T-helper 2 cell treated with Interferon-gamma antibody and Interleukin-4, amounts not matched to agents 5 μg/mL and 100 μg/mL, for 36 hours (primary cell): ENCODE data around the gene MUSTN1.

Source experiments
- DNase-seq: peaks from one replicate; pipeline ENCODE4 v3.0.0; 2021; ENCODE audit warnings: low spot score
- H3K27ac Mint-ChIP-seq: one replicate; pipeline ENCODE4 v1.8.0; 2021; ENCODE audit warnings: mild to moderate bottlenecking, mixed read lengths
- H3K27me3 Mint-ChIP-seq: one replicate; pipeline ENCODE4 v1.8.0; 2021; ENCODE audit warnings: low read depth, mixed read lengths
- H3K36me3 Mint-ChIP-seq: one replicate; pipeline ENCODE4 v1.8.0; 2021; ENCODE audit warnings: low read depth, mixed read lengths
- H3K4me1 Mint-ChIP-seq: one replicate; pipeline ENCODE4 v1.8.0; 2021; ENCODE audit warnings: low read depth, mixed read lengths
- H3K4me3 Mint-ChIP-seq: one replicate; pipeline ENCODE4 v1.8.0; 2022; ENCODE audit warnings: mild to moderate bottlenecking, moderate library complexity, mixed read lengths
- H3K9me3 Mint-ChIP-seq: one replicate; pipeline ENCODE4 v1.8.0; 2021; ENCODE audit warnings: mixed read lengths

Gene MUSTN1

GRCh38 chr3:52835766-52836470 is 1.1 kb upstream of the MUSTN1 start:
- Mint-ChIP-seq H3K36me3 (no peaks in the 10 kb centered on the region), H3K27me3 (no peaks in the 10 kb centered on the region), H3K4me1 (peaks cover 17% of the 10 kb centered on the region), H3K27ac (no peak overlapping the region), H3K4me3 (no peak overlapping the region), H3K9me3 (no peaks in the 10 kb centered on the region)
- no peak for DNase-seq

- no peak for DNase-seq
- no peaks in the 10 kb centered on the region for H3K36me3 Mint-ChIP-seq
- H3K4me1 Mint-ChIP-seq: peaks cover 8% of the 10 kb centered on the region
- no peaks in the 10 kb centered on the region for H3K9me3 Mint-ChIP-seq
- no peak overlapping the region for H3K4me3 Mint-ChIP-seq
- no peaks in the 10 kb centered on the region for H3K27me3 Mint-ChIP-seq
- H3K27ac Mint-ChIP-seq: no peak overlapping the region
These were observed 1.6 kb downstream of the MUSTN1 start for GRCh38 chr3:52833202-52833601.

GRCh38 chr3:52831500-52832301 is 3.1 kb downstream of the MUSTN1 start:
- DNase-seq: no peak
- H3K27ac Mint-ChIP-seq: no peak overlapping the region

GRCh38 chr3:52830535-52831258 is 4.1 kb downstream of the MUSTN1 start, which contains the start of gene ITIH4:
Gene ITIH4 (minus strand): TSS chr3:52830672. CDS start chr3:52830642, 30 bp downstream.
- no peak within 1 kb of the TSS for H3K27ac Mint-ChIP-seq
- H3K4me1 Mint-ChIP-seq: no peaks in the 10 kb centered on the region
- no peaks in the 10 kb centered on the region for H3K9me3 Mint-ChIP-seq
- no peaks in the 10 kb centered on the region for H3K36me3 Mint-ChIP-seq
- H3K27me3 Mint-ChIP-seq: no peaks in the 10 kb centered on the region
- no peak for DNase-seq
- no peak within 1 kb of the TSS for H3K4me3 Mint-ChIP-seq

More at GRCh38 chr3:52831500-52832301, 3.1 kb downstream of the MUSTN1 start:
- Mint-ChIP-seq H3K4me1 (no peaks in the 10 kb centered on the region), H3K27me3 (no peaks in the 10 kb centered on the region), H3K9me3 (no peaks in the 10 kb centered on the region), H3K4me3 (no peak overlapping the region), H3K36me3 (no peaks in the 10 kb centered on the region)

GRCh38 chr3:52829906-52830463 is 4.8 kb downstream of the MUSTN1 start:
- no peaks in the 10 kb centered on the region for H3K9me3 Mint-ChIP-seq
- H3K4me1 Mint-ChIP-seq: no peaks in the 10 kb centered on the region
- H3K27ac Mint-ChIP-seq: no peak overlapping the region
- H3K27me3 Mint-ChIP-seq: no peaks in the 10 kb centered on the region
- H3K4me3 Mint-ChIP-seq: no peak overlapping the region
- H3K36me3 Mint-ChIP-seq: no peaks in the 10 kb centered on the region
- no peak for DNase-seq

GRCh38 chr3:52829482-52829881 is 5.3 kb downstream of the MUSTN1 start:
- no peaks in the 10 kb centered on the region for H3K9me3 Mint-ChIP-seq
- no peak for DNase-seq
- no peaks in the 10 kb centered on the region for H3K4me1 Mint-ChIP-seq
- H3K27ac Mint-ChIP-seq: no peak overlapping the region
- no peaks in the 10 kb centered on the region for H3K27me3 Mint-ChIP-seq
- no peak overlapping the region for H3K4me3 Mint-ChIP-seq
- H3K36me3 Mint-ChIP-seq: no peaks in the 10 kb centered on the region

GRCh38 chr3:52827866-52828376 is 6.9 kb downstream of the MUSTN1 start:
- no peaks in the 10 kb centered on the region for H3K36me3 Mint-ChIP-seq
- no peak for DNase-seq
- H3K4me1 Mint-ChIP-seq: no peaks in the 10 kb centered on the region
- no peaks in the 10 kb centered on the region for H3K27me3 Mint-ChIP-seq
- no peak overlapping the region for H3K27ac Mint-ChIP-seq
- H3K9me3 Mint-ChIP-seq: no peaks in the 10 kb centered on the region
- no peak overlapping the region for H3K4me3 Mint-ChIP-seq

- no peak for DNase-seq
- Mint-ChIP-seq H3K9me3 (no peaks in the 10 kb centered on the region), H3K4me1 (no peaks in the 10 kb centered on the region), H3K4me3 (no peak overlapping the region), H3K27ac (no peak overlapping the region), H3K36me3 (no peaks in the 10 kb centered on the region), H3K27me3 (no peaks in the 10 kb centered on the region)
These were observed 7.4 kb downstream of the MUSTN1 start for GRCh38 chr3:52827441-52827840.

- DNase-seq: no peak
- Mint-ChIP-seq H3K9me3 (no peaks in the 10 kb centered on the region), H3K4me1 (no peaks in the 10 kb centered on the region), H3K27ac (no peak overlapping the region), H3K36me3 (no peaks in the 10 kb centered on the region), H3K27me3 (no peaks in the 10 kb centered on the region), H3K4me3 (no peak overlapping the region)
These were observed 10.8 kb downstream of the MUSTN1 start for GRCh38 chr3:52824037-52824436.

GRCh38 chr3:52822363-52822762 is 12.5 kb downstream of the MUSTN1 start:
- H3K36me3 Mint-ChIP-seq: no peaks in the 10 kb centered on the region
- no peak for DNase-seq
- H3K9me3 Mint-ChIP-seq: no peaks in the 10 kb centered on the region
- no peak overlapping the region for H3K27ac Mint-ChIP-seq
- no peaks in the 10 kb centered on the region for H3K27me3 Mint-ChIP-seq
- H3K4me1 Mint-ChIP-seq: no peaks in the 10 kb centered on the region
- H3K4me3 Mint-ChIP-seq: no peak overlapping the region

GRCh38 chr3:52820736-52821135 is 14.1 kb downstream of the MUSTN1 start:
- no peak overlapping the region for H3K4me3 Mint-ChIP-seq
- no peaks in the 10 kb centered on the region for H3K27me3 Mint-ChIP-seq
- H3K27ac Mint-ChIP-seq: no peak overlapping the region
- no peaks in the 10 kb centered on the region for H3K36me3 Mint-ChIP-seq
- H3K9me3 Mint-ChIP-seq: no peaks in the 10 kb centered on the region
- H3K4me1 Mint-ChIP-seq: no peaks in the 10 kb centered on the region
- DNase-seq: peak; percentile 7

- Mint-ChIP-seq H3K27ac (no peak overlapping the region), H3K4me3 (no peak overlapping the region), H3K9me3 (no peaks in the 10 kb centered on the region), H3K4me1 (no peaks in the 10 kb centered on the region), H3K27me3 (no peaks in the 10 kb centered on the region), H3K36me3 (no peaks in the 10 kb centered on the region)
- no peak for DNase-seq
These were observed 14.9 kb downstream of the MUSTN1 start for GRCh38 chr3:52819936-52820335.

- no peak for DNase-seq
- no peaks in the 10 kb centered on the region for H3K27me3 Mint-ChIP-seq
- H3K9me3 Mint-ChIP-seq: no peaks in the 10 kb centered on the region
- H3K4me1 Mint-ChIP-seq: no peaks in the 10 kb centered on the region
- no peaks in the 10 kb centered on the region for H3K36me3 Mint-ChIP-seq
- H3K4me3 Mint-ChIP-seq: no peak overlapping the region
- no peak overlapping the region for H3K27ac Mint-ChIP-seq
These were observed 17.0 kb downstream of the MUSTN1 start for GRCh38 chr3:52817860-52818259.
